HEK293T (cell line): ENCODE results near the gene RAD51D.

ENCODE experiments used
- ELF4 ChIP-seq: fragments of 450-650 bp; IDR thresholded peaks from 2 replicates; pipeline ENCODE4 v1.6.1; 2017; ENCODE audit warnings: antibody characterized with exemption
- FOXK2 ChIP-seq: fragments of 450-650 bp; IDR thresholded peaks from 2 replicates; pipeline ENCODE4 v1.6.1; 2016; ENCODE audit warnings: mild to moderate bottlenecking
- NFRKB ChIP-seq: fragments of 450-650 bp; IDR thresholded peaks from 2 replicates; pipeline ENCODE4 v1.6.1; 2016; ENCODE audit warnings: mild to moderate bottlenecking, moderate library complexity

GRCh38 chr17:35082073-35082657 is 37.5 kb downstream of the RAD51D start:
- no peak for TF ChIP-seq ELF4
- TF ChIP-seq NFRKB, result no peak
- no peak for TF ChIP-seq FOXK2
